ENCODE measurements around the gene CSTPP1. TPM values are rescaled to one million over a fixed set of nuclear protein-coding genes. Genes with fewer than 3 reads are reported as not detected.

Gene CSTPP1
- total RNA-seq, 4 donors from 2014 or later, result 4.3 to 8.1 (median 6.4) TPM

GRCh38 chr11:46930089-46930488 lies 6.5 kb upstream of the CSTPP1 start:
- H3K36me3 ChIP-seq, result no peaks in the 10 kb centered on the region
- no peaks in the 10 kb centered on the region for H3K27me3 ChIP-seq
- ATAC-seq, result no peak
- no peaks in the 10 kb centered on the region for H3K9me3 ChIP-seq
- H3K27ac ChIP-seq, result no peak overlapping the region
- DNase-seq, result no peak
- in situ Hi-C loops (cut with MboI; ENCODE audit: low sequenced_read_pairs in 4 of 4) (no loop called here), intact Hi-C loops (cut with DNase I; ENCODE audit: low total_unique reads) (no loop called here)
- no peak overlapping the region for H3K4me3 ChIP-seq
- H3K4me1 ChIP-seq, result peaks cover 0 to 3% of the 10 kb centered on the region in 2 donors
- no peak for TF ChIP-seq POLR2A (IDR thresholded peaks at IDR 0.05)
- TF ChIP-seq, protein P1, sequence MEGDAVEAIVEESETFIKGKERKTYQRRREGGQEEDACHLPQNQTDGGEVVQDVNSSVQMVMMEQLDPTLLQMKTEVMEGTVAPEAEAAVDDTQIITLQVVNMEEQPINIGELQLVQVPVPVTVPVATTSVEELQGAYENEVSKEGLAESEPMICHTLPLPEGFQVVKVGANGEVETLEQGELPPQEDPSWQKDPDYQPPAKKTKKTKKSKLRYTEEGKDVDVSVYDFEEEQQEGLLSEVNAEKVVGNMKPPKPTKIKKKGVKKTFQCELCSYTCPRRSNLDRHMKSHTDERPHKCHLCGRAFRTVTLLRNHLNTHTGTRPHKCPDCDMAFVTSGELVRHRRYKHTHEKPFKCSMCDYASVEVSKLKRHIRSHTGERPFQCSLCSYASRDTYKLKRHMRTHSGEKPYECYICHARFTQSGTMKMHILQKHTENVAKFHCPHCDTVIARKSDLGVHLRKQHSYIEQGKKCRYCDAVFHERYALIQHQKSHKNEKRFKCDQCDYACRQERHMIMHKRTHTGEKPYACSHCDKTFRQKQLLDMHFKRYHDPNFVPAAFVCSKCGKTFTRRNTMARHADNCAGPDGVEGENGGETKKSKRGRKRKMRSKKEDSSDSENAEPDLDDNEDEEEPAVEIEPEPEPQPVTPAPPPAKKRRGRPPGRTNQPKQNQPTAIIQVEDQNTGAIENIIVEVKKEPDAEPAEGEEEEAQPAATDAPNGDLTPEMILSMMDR (IDR thresholded peaks at IDR 0.05 in 4 of 5, conservative IDR thresholded peaks at IDR 0.05 in 1 of 5), result no peak

DNA sequence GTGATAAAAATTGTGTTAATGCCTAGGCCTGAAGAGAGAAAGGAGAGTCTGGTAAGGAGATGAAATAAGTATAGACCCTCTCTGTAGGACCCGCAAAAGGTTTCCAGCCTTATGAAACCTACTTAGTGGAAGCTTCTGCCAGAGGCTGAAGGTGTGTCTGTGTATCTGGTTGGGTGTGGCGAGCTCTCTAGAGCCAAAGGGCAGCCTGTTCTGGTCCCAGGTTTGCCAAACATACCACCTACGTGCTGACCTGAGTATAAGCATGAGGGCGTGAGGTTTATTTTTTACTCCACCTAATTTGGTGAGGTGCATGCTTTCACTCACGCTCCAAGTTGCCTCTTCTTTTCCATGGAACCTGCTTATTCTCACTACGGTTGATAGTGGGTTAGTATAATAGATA lies 5.6 kb downstream of the CSTPP1 start:
- peaks cover 0 to 6% of the 10 kb centered on the region in 2 donors for H3K36me3 ChIP-seq
- ATAC-seq, result no peak
- no peaks in the 10 kb centered on the region for H3K27me3 ChIP-seq
- H3K4me3 ChIP-seq, result no peak overlapping the region
- peaks cover 1 to 3% of the 10 kb centered on the region in 2 donors for H3K4me1 ChIP-seq
- in situ Hi-C loops (cut with MboI; ENCODE audit: low sequenced_read_pairs in 4 of 4) (no loop called here), intact Hi-C loops (cut with DNase I; ENCODE audit: low total_unique reads) (no loop called here)
- no peak overlapping the region for H3K27ac ChIP-seq
- DNase-seq, result no peak
- TF ChIP-seq, protein P1 (IDR thresholded peaks at IDR 0.05 in 4 of 5, conservative IDR thresholded peaks at IDR 0.05 in 1 of 5), result no peak
- TF ChIP-seq POLR2A (IDR thresholded peaks at IDR 0.05), result no peak
- no peaks in the 10 kb centered on the region for H3K9me3 ChIP-seq

- Histone ChIP-seq H3K27me3 (no peaks in the 10 kb centered on the region), H3K27ac (no peak overlapping the region), H3K4me1 (no peaks in the 10 kb centered on the region), H3K4me3 (no peak overlapping the region), H3K36me3 (peaks cover 0 to 6% of the 10 kb centered on the region in 2 donors), H3K9me3 (no peaks in the 10 kb centered on the region)
- no peak for TF ChIP-seq POLR2A (IDR thresholded peaks at IDR 0.05)
- TF ChIP-seq, protein P1 (IDR thresholded peaks at IDR 0.05 in 4 of 5, conservative IDR thresholded peaks at IDR 0.05 in 1 of 5), result no peak
- intact Hi-C loops (cut with DNase I; ENCODE audit: low total_unique reads), result no loop called here
- DNase-seq, result no peak
- ATAC-seq, result no peak
- in situ Hi-C loops (cut with MboI; ENCODE audit: low sequenced_read_pairs in 4 of 4), result no loop called here
Observed at GRCh38 chr11:46944356-46945075, 8.0 kb downstream of the CSTPP1 start.

DNA sequence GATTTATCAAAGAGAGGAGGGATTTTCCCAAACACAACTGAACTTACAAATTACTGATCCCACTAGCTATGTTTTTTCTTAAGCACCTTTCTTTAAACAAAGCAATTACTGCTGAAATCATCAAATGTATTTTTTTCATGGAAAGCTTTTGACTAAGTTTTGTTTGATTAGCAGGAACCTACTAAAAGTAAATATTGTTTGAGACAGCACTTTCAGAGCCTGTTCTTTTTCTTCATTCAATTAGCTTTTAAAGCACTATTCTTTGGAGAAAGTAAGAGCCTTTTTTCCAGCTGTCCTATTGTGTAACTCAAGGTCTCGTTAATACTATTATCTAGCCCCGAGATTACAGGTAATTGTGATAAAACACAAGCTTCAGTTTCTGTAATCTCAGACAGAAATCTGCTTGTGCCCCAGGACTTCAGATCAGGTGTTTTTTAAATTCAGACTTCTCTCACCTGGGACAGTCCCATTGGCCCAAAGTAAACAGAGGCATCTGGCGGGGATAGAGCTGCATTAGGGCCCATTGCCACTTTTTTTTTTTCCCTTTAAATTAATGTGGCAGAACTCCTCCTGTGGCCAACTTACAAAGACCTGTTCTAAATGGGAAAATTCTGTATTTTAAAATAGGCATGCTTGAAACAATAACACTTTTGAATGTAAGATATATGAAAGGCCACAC lies 11.0 kb downstream of the CSTPP1 start:
- ATAC-seq (no peak), DNase-seq (no peak)
- no peak overlapping the region for H3K27ac ChIP-seq
- H3K9me3 ChIP-seq, result no peaks in the 10 kb centered on the region
- TF ChIP-seq POLR2A (IDR thresholded peaks at IDR 0.05), result no peak
- TF ChIP-seq, protein P1 (IDR thresholded peaks at IDR 0.05 in 4 of 5, conservative IDR thresholded peaks at IDR 0.05 in 1 of 5), result no peak
- no peak overlapping the region for H3K4me3 ChIP-seq
- intact Hi-C loops (cut with DNase I; ENCODE audit: low total_unique reads), result no loop called here
- no peaks in the 10 kb centered on the region for H3K4me1 ChIP-seq
- in situ Hi-C loops (cut with MboI; ENCODE audit: low sequenced_read_pairs in 4 of 4), result no loop called here
- H3K36me3 ChIP-seq, result no peaks in the 10 kb centered on the region
- H3K27me3 ChIP-seq, result no peaks in the 10 kb centered on the region

All from gastrocnemius medialis (tissue), 4 donors.